Measurements from ENCODE around the gene SYK.

SYK gene

GRCh38 chr9:90904706-90905478 is 103.3 kb downstream of the SYK start:
- H3K4me1 ChIP-seq = no peaks in the 10 kb centered on the region
- peak overlapping the region; percentile 3 for H3K4me2 ChIP-seq (ENCODE audit: low read length)
- no peaks in the 10 kb centered on the region for H3K79me2 ChIP-seq
- no peak overlapping the region for H3K4me3 ChIP-seq (ENCODE audit: low read depth, low read length)
- no peak overlapping the region for H2AFZ ChIP-seq
- no peaks in the 10 kb centered on the region for H3K9me3 ChIP-seq (ENCODE audit: control insufficient read depth, low read length)
- TF ChIP-seq CTCF (IDR thresholded peaks at IDR 0.05) = no peak
- no peak overlapping the region for H3K27ac ChIP-seq
- no peaks in the 10 kb centered on the region for H3K36me3 ChIP-seq (ENCODE audit: control insufficient read depth, insufficient read depth, low read length)
- H3K27me3 ChIP-seq (ENCODE audit: control insufficient read depth, insufficient read depth, low read length) = no peaks in the 10 kb centered on the region
- no peak overlapping the region for H3K9ac ChIP-seq

GRCh38 chr9:90905822-90906221 is 104.2 kb downstream of the SYK start:
- Histone ChIP-seq H3K4me3 (ENCODE audit: low read depth, low read length) (no peak overlapping the region), H3K9me3 (ENCODE audit: control insufficient read depth, low read length) (no peaks in the 10 kb centered on the region), H3K27me3 (ENCODE audit: control insufficient read depth, insufficient read depth, low read length) (no peaks in the 10 kb centered on the region), H3K4me1 (no peaks in the 10 kb centered on the region), H3K4me2 (ENCODE audit: low read length) (no peak overlapping the region), H3K36me3 (ENCODE audit: control insufficient read depth, insufficient read depth, low read length) (no peaks in the 10 kb centered on the region), H2AFZ (no peak overlapping the region), H3K27ac (no peak overlapping the region), H3K9ac (no peak overlapping the region), H3K79me2 (no peaks in the 10 kb centered on the region)
- no peak for TF ChIP-seq CTCF (IDR thresholded peaks at IDR 0.05)

GRCh38 chr9:90906316-90907055 is 104.9 kb downstream of the SYK start:
- H3K27ac ChIP-seq = no peak overlapping the region
- no peaks in the 10 kb centered on the region for H3K9me3 ChIP-seq (ENCODE audit: control insufficient read depth, low read length)
- no peak for TF ChIP-seq CTCF (IDR thresholded peaks at IDR 0.05)
- H3K4me2 ChIP-seq (ENCODE audit: low read length) = no peak overlapping the region
- no peaks in the 10 kb centered on the region for H3K36me3 ChIP-seq (ENCODE audit: control insufficient read depth, insufficient read depth, low read length)
- H3K9ac ChIP-seq = no peak overlapping the region
- H3K79me2 ChIP-seq = no peaks in the 10 kb centered on the region
- no peaks in the 10 kb centered on the region for H3K4me1 ChIP-seq
- H3K27me3 ChIP-seq (ENCODE audit: control insufficient read depth, insufficient read depth, low read length) = no peaks in the 10 kb centered on the region
- no peak overlapping the region for H3K4me3 ChIP-seq (ENCODE audit: low read depth, low read length)
- no peak overlapping the region for H2AFZ ChIP-seq

- Histone ChIP-seq H3K9ac (no peak overlapping the region), H3K4me2 (ENCODE audit: low read length) (no peak overlapping the region), H3K36me3 (ENCODE audit: control insufficient read depth, insufficient read depth, low read length) (no peaks in the 10 kb centered on the region), H3K27ac (no peak overlapping the region), H3K4me1 (no peaks in the 10 kb centered on the region), H2AFZ (no peak overlapping the region), H3K4me3 (ENCODE audit: low read depth, low read length) (no peak overlapping the region), H3K79me2 (no peaks in the 10 kb centered on the region), H3K9me3 (ENCODE audit: control insufficient read depth, low read length) (no peaks in the 10 kb centered on the region), H3K27me3 (ENCODE audit: control insufficient read depth, insufficient read depth, low read length) (no peaks in the 10 kb centered on the region)
- no peak for TF ChIP-seq CTCF (IDR thresholded peaks at IDR 0.05)
Observed at GRCh38 chr9:90907056-90907445, 105.4 kb downstream of the SYK start.

All from parathyroid adenoma (tissue), 2 donors.